ENCODE results near the gene UNC5C.

The UNC5C gene

GRCh38 chr4:95162867-95163266 lies 385.9 kb downstream of the UNC5C start:
- DNase-seq (ENCODE audit: low spot score), result no peak
- in situ Hi-C loops (cut with MboI; ENCODE audit: low pct_unique_long_range_greater_than_20kb, low sequenced_read_pairs, unreplicated experiment), result no loop called here
- TF ChIP-seq, protein P1, sequence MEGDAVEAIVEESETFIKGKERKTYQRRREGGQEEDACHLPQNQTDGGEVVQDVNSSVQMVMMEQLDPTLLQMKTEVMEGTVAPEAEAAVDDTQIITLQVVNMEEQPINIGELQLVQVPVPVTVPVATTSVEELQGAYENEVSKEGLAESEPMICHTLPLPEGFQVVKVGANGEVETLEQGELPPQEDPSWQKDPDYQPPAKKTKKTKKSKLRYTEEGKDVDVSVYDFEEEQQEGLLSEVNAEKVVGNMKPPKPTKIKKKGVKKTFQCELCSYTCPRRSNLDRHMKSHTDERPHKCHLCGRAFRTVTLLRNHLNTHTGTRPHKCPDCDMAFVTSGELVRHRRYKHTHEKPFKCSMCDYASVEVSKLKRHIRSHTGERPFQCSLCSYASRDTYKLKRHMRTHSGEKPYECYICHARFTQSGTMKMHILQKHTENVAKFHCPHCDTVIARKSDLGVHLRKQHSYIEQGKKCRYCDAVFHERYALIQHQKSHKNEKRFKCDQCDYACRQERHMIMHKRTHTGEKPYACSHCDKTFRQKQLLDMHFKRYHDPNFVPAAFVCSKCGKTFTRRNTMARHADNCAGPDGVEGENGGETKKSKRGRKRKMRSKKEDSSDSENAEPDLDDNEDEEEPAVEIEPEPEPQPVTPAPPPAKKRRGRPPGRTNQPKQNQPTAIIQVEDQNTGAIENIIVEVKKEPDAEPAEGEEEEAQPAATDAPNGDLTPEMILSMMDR (IDR thresholded peaks at IDR 0.05; ENCODE audit: extremely low read depth, insufficient read depth, missing control alignments), result no peak

DNA sequence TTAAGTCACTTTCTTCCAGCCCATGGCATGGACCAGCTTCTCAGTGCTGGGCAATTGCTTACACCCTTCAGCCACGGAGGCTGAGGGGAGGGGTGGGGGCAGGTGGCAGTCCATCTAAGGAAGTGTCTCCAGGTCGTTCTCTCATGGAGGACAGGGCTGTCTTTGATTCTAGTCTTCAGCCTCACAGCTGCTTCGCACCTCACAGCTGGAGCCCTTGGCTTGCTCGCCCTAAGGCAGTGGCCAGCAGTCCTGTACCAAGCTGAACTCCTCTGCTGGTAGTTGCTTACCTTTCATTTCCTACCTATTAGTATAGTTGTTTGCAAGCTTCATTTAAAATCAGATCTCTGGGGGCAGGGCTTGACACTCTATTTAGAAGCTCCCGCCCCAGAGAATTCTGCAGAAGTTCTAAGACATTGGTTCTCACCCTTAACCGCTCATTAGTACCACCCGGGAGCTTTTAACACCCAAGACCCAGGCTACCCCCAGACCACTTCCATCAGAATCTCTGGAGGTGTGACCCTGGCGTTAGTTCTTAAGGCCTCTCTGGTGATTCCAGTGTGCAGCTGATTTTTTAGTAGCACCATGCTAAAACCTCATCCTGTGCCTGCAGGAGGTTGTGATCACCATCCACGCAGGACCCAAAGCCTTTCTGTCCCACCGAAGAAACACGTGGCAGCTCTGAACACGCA lies 386.8 kb downstream of the UNC5C start:
- no peak for DNase-seq (ENCODE audit: low spot score)
- in situ Hi-C loops (cut with MboI; ENCODE audit: low pct_unique_long_range_greater_than_20kb, low sequenced_read_pairs, unreplicated experiment), result no loop called here
- TF ChIP-seq, protein P1 (IDR thresholded peaks at IDR 0.05; ENCODE audit: extremely low read depth, insufficient read depth, missing control alignments), result no peak

- no peak for DNase-seq (ENCODE audit: low spot score)
- TF ChIP-seq, protein P1 (IDR thresholded peaks at IDR 0.05; ENCODE audit: extremely low read depth, insufficient read depth, missing control alignments), result no peak
- in situ Hi-C loops (cut with MboI; ENCODE audit: low pct_unique_long_range_greater_than_20kb, low sequenced_read_pairs, unreplicated experiment), result no loop called here
These were observed 389.4 kb downstream of the UNC5C start for GRCh38 chr4:95159384-95159783.

- TF ChIP-seq, protein P1 (IDR thresholded peaks at IDR 0.05; ENCODE audit: extremely low read depth, insufficient read depth, missing control alignments), result no peak
- in situ Hi-C loops (cut with MboI; ENCODE audit: low pct_unique_long_range_greater_than_20kb, low sequenced_read_pairs, unreplicated experiment), result no loop called here
- no peak for DNase-seq (ENCODE audit: low spot score)
These were observed 390.1 kb downstream of the UNC5C start for GRCh38 chr4:95158626-95159025.

DNA sequence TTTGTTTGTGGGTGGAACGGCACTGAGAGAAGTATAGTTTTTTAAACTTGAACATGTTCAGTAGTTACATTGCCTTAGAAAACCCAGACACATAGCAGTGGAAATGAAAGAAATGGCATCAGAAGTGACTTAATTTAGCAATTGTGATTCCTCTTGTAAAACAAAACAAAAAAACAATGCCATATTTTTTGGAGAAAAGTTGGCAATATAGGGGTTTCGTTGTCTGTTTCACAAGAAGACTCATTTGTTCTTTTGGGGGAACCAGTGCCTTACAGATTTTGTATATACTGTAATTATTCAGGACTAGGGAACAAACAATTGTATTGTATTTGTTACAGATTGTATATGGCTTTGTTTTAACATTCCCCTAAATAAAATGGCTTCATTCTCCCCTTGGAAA lies 390.7 kb downstream of the UNC5C start:
- TF ChIP-seq, protein P1 (IDR thresholded peaks at IDR 0.05; ENCODE audit: extremely low read depth, insufficient read depth, missing control alignments), result no peak
- in situ Hi-C loops (cut with MboI; ENCODE audit: low pct_unique_long_range_greater_than_20kb, low sequenced_read_pairs, unreplicated experiment), result no loop called here
- no peak for DNase-seq (ENCODE audit: low spot score)

DNA sequence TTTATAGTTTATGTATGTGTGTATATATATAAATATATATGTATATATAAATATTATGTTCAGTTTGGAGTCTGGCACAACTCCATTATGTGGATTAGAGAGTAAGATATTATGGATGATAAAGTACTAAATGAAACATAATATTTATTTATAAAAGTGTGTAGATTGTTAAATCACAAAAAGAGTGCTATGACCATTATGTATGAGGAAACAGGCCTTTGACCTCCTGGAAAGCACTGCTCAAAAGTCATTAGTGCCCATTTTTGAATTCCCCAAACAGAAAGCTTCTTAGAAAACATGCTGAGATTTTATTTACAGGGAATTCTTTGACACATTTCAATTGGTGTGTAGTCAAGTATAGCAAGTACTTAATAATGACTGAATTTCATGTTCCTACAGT lies 391.2 kb downstream of the UNC5C start:
- in situ Hi-C loops (cut with MboI; ENCODE audit: low pct_unique_long_range_greater_than_20kb, low sequenced_read_pairs, unreplicated experiment), result no loop called here
- DNase-seq (ENCODE audit: low spot score), result no peak
- TF ChIP-seq, protein P1 (IDR thresholded peaks at IDR 0.05; ENCODE audit: extremely low read depth, insufficient read depth, missing control alignments), result no peak

Measured in GM13977 (cell line).